H9 (cell line): ENCODE data around the gene INTS13. TPM values are rescaled to one million over a fixed set of nuclear protein-coding genes. Genes with fewer than 3 reads are reported as not detected.

Experiments
- DNase-seq: peaks from one replicate; pipeline ENCODE4 v3.0.0-alpha.2; 2017
- H2AFZ ChIP-seq: one replicate; pipeline ENCODE4 v1.6.1; 2013; ENCODE audit warnings: mild to moderate bottlenecking, low read length, control low read depth, moderate library complexity
- H2AK5ac ChIP-seq: 2 replicates; pipeline ENCODE4 v1.6.1; 2013; ENCODE audit warnings: low read length, control low read depth, mixed read lengths; ENCODE audit not compliant: insufficient read length
- H2BK120ac ChIP-seq: one replicate; pipeline ENCODE4 v1.6.1; 2013; ENCODE audit warnings: low read depth, mild to moderate bottlenecking, low read length, control low read depth, inconsistent platforms; ENCODE audit not compliant: poor library complexity, severe bottlenecking
- H2BK12ac ChIP-seq: 2 replicates; pipeline ENCODE4 v1.6.1; 2013; ENCODE audit warnings: low read length, control low read depth, mixed read lengths, low read depth; ENCODE audit not compliant: insufficient read length
- H2BK15ac ChIP-seq: 2 replicates; pipeline ENCODE4 v1.6.1; 2013; ENCODE audit warnings: low read depth, low read length, control low read depth
- H2BK20ac ChIP-seq: one replicate; pipeline ENCODE4 v1.6.1; 2013; ENCODE audit warnings: low read depth, mild to moderate bottlenecking, low read length, control low read depth, inconsistent platforms; ENCODE audit not compliant: poor library complexity, severe bottlenecking
- H2BK5ac ChIP-seq: 2 replicates; pipeline ENCODE4 v1.6.1; 2013; ENCODE audit warnings: low read length, control low read depth, mixed read lengths; ENCODE audit not compliant: insufficient read length
- H3K14ac ChIP-seq: 2 replicates; pipeline ENCODE4 v1.6.1; 2013; ENCODE audit warnings: low read length, control low read depth; ENCODE audit not compliant: insufficient read depth
- H3K18ac ChIP-seq: 2 replicates; pipeline ENCODE4 v1.6.1; 2013; ENCODE audit warnings: low read depth, mild to moderate bottlenecking, mixed read lengths, low read length, control low read depth; ENCODE audit not compliant: insufficient read length
- H3K23ac ChIP-seq: 2 replicates; pipeline ENCODE4 v1.6.1; 2013; ENCODE audit warnings: low read length, control low read depth, mixed read lengths, low read depth; ENCODE audit not compliant: insufficient read length
- H3K23me2 ChIP-seq: 2 replicates; pipeline ENCODE4 v1.6.1; 2013; ENCODE audit warnings: low read depth, mild to moderate bottlenecking, mixed read lengths, low read length, control low read depth; ENCODE audit not compliant: insufficient read length, poor library complexity, severe bottlenecking
- H3K27ac ChIP-seq: 2 replicates; pipeline ENCODE4 v1.5.1; 2013; ENCODE audit warnings: low read length, control low read depth, mixed read lengths, low read depth; ENCODE audit not compliant: insufficient read length
- H3K27me3 ChIP-seq: 2 replicates; pipeline ENCODE4 v1.6.1; 2013; ENCODE audit warnings: low read length, control low read depth, inconsistent platforms; ENCODE audit not compliant: insufficient read depth
- H3K4ac ChIP-seq: 2 replicates; pipeline ENCODE4 v1.6.1; 2013; ENCODE audit warnings: low read depth, mild to moderate bottlenecking, control low read depth, inconsistent platforms, low read length, moderate library complexity
- H3K4me1 ChIP-seq: 2 replicates; pipeline ENCODE4 v1.6.1; 2013; ENCODE audit warnings: low read length, control low read depth, inconsistent platforms; ENCODE audit not compliant: insufficient read depth
- H3K4me2 ChIP-seq: 2 replicates; pipeline ENCODE4 v1.6.1; 2013; ENCODE audit warnings: low read length, control low read depth, mixed read lengths; ENCODE audit not compliant: insufficient read length, insufficient read depth
- H3K56ac ChIP-seq: 2 replicates; pipeline ENCODE4 v1.6.1; 2013; ENCODE audit warnings: low read depth, mild to moderate bottlenecking, mixed read lengths, low read length, control low read depth; ENCODE audit not compliant: insufficient read length
- H3K79me1 ChIP-seq: 2 replicates; pipeline ENCODE4 v1.6.1; 2013; ENCODE audit warnings: low read depth, mild to moderate bottlenecking, moderate library complexity, low read length, control low read depth, inconsistent platforms; ENCODE audit not compliant: insufficient read depth, poor library complexity, severe bottlenecking
- H3K79me2 ChIP-seq: 2 replicates; pipeline ENCODE4 v1.6.1; 2013; ENCODE audit warnings: low read length, control low read depth, inconsistent platforms; ENCODE audit not compliant: insufficient read depth
- H3K9ac ChIP-seq: 2 replicates; pipeline ENCODE4 v1.6.1; 2013; ENCODE audit warnings: low read length, control low read depth, mixed read lengths; ENCODE audit not compliant: insufficient read length; ENCODE audit errors: extremely low read depth
- H3K9me3 ChIP-seq: one replicate; pipeline ENCODE4 v1.6.1; 2013; ENCODE audit warnings: low read depth, low read length, inconsistent platforms; ENCODE audit not compliant: control insufficient read depth
- H3T11ph ChIP-seq: one replicate; pipeline ENCODE4 v1.6.1; 2013; ENCODE audit warnings: mild to moderate bottlenecking, low read length, control low read depth, inconsistent platforms
- H4K20me1 ChIP-seq: one replicate; pipeline ENCODE4 v1.6.1; 2013; ENCODE audit not compliant: control insufficient read depth, insufficient read length, insufficient read depth
- H4K5ac ChIP-seq: 2 replicates; pipeline ENCODE4 v1.6.1; 2013; ENCODE audit warnings: low read depth, mild to moderate bottlenecking, mixed read lengths, low read length, control low read depth; ENCODE audit not compliant: insufficient read length
- H4K8ac ChIP-seq: replicated peaks from 2 replicates; pipeline ENCODE4 v1.6.1; 2013; ENCODE audit warnings: low read length, control low read depth, mixed read lengths, low read depth; ENCODE audit not compliant: insufficient read length
- H4K91ac ChIP-seq: 2 replicates; pipeline ENCODE4 v1.6.1; 2013; ENCODE audit warnings: low read depth, mild to moderate bottlenecking, moderate library complexity, mixed read lengths, low read length, control low read depth; ENCODE audit not compliant: insufficient read length
- H3K27ac Mint-ChIP-seq, 3 experiments: 2 replicates in 2 of 3; 3 replicates in 1 of 3; pipeline ENCODE4 v1.8.0; 2020 to 2021; ENCODE audit warnings: mixed read lengths in 3 of 3, mild to moderate bottlenecking in 1 of 3, moderate library complexity in 1 of 3
- H3K27me3 Mint-ChIP-seq: 2 replicates; pipeline ENCODE4 v1.8.0; 2021; ENCODE audit warnings: low read depth, mild to moderate bottlenecking, moderate library complexity, mixed read lengths
- H3K36me3 Mint-ChIP-seq, 3 experiments: 2 replicates in 2 of 3; 3 replicates in 1 of 3; pipeline ENCODE4 v1.8.0; 2020 to 2021; ENCODE audit warnings: low read depth in 3 of 3, mixed read lengths in 3 of 3; ENCODE audit not compliant: insufficient read depth in 1 of 3
- H3K4me1 Mint-ChIP-seq, 2 experiments: 2 replicates each; pipeline ENCODE4 v1.8.0; 2020; ENCODE audit warnings: mixed read lengths in 2 of 2
- H3K4me3 Mint-ChIP-seq, 2 experiments: 2 replicates in 1 of 2; 3 replicates in 1 of 2; pipeline ENCODE4 v1.8.0; 2020 to 2021; ENCODE audit warnings: mild to moderate bottlenecking in 2 of 2, mixed read lengths in 2 of 2, moderate library complexity in 1 of 2
- H3K9me3 Mint-ChIP-seq, 2 experiments: 2 replicates in 1 of 2; 3 replicates in 1 of 2; pipeline ENCODE4 v1.8.0; 2020; ENCODE audit warnings: mild to moderate bottlenecking in 2 of 2, mixed read lengths in 2 of 2, moderate library complexity in 1 of 2
- CTCF ChIP-seq: fragments of 200-600 bp; sonication (generic); conservative IDR thresholded peaks from 3 replicates; pipeline ENCODE4 v1.8.0; 2021; ENCODE audit warnings: antibody characterized with exemption, mild to moderate bottlenecking
- WGBS: extraction: QIAGEN DNeasy Blood & Tissue Kit; methylation state at CpG from one replicate; pipeline ENCODE4 v1.1.7; 2013; ENCODE audit warnings: missing lambda C conversion rate, low lambda C conversion rate, mixed read lengths; ENCODE audit not compliant: insufficient read length; ENCODE audit errors: extremely low coverage; 5-methylcytosine and 5-hydroxymethylcytosine counted together
- total RNA-seq: library from RNA; stranded (reverse); gene quantifications from 2 replicates; pipeline ENCODE4 v1.2.1, GENCODE V29; 2021

The INTS13 gene
- total RNA-seq, 1 experiment from 2014 or later: 39.1 TPM

GRCh38 chr12:26884765-26885576 lies 52.8 kb downstream of the INTS13 start:
- Histone ChIP-seq H3K4ac (no peak overlapping the region), H3K79me2 (no peaks in the 10 kb centered on the region), H3K23ac (no peak overlapping the region), H3K4me2 (peak overlapping the region; percentile 39), H2BK12ac (no peak overlapping the region), H3K23me2 (no peaks in the 10 kb centered on the region), H3T11ph (no peak overlapping the region), H2BK5ac (no peak overlapping the region), H3K14ac (no peak overlapping the region), H2AFZ (no peak overlapping the region), H4K20me1 (no peaks in the 10 kb centered on the region), H4K91ac (no peak overlapping the region), H2BK120ac (no peak overlapping the region), H3K27me3 (no peaks in the 10 kb centered on the region), H3K56ac (no peak overlapping the region), H3K27ac (no peak overlapping the region), H2BK20ac (no peak overlapping the region), H4K5ac (no peak overlapping the region), H3K9me3 (no peaks in the 10 kb centered on the region), H3K9ac (no peak overlapping the region), H3K18ac (no peak overlapping the region), H2BK15ac (no peak overlapping the region), H4K8ac (no peak overlapping the region), H2AK5ac (no peak overlapping the region), H3K79me1 (no peaks in the 10 kb centered on the region), H3K4me1 (no peaks in the 10 kb centered on the region)
- peaks cover 7% of the 10 kb centered on the region for H3K27me3 Mint-ChIP-seq
- peaks cover 12% of the 10 kb centered on the region in 2 experiments for H3K9me3 Mint-ChIP-seq
- H3K36me3 Mint-ChIP-seq: peaks cover 0 to 13% (median 7%) of the 10 kb centered on the region in 3 experiments; a peak in 3 of 7 replicates
- no CpG with 5 or more reads among the region's 16 CpGs for WGBS
- H3K4me1 Mint-ChIP-seq: 0 out of 4 replicates have a peak, but pooled peaks cover 2 to 3% of the 10 kb centered on the region in 2 experiments
- no peak overlapping the region; a peak in 1 of 5 replicates for H3K4me3 Mint-ChIP-seq
- H3K27ac Mint-ChIP-seq: no peak overlapping the region
- peak; percentile 90 for DNase-seq
- peak; percentile 97 for TF ChIP-seq CTCF
